Gastrocnemius medialis (tissue), 4 donors: ENCODE results near the gene HLA-DPB1. TPM values are rescaled to one million over a fixed set of nuclear protein-coding genes. Genes with fewer than 3 reads are reported as not detected.

ENCODE experiments used
- ATAC-seq, 2 donors: fragments of 150-250 bp; one replicate each; pipeline ENCODE4 v1.9.1; 2016
- DNase-seq, 2 donors: peaks; one replicate each; pipeline ENCODE4 v3.0.0-alpha.2; 2019
- H3K27ac ChIP-seq, 4 donors: fragments of 200-600 bp; sonication (generic); 1 replicate in 1 of 4; 2 replicates in 3 of 4; pipeline ENCODE4 v1.5.1; 2016 to 2018; ENCODE audit warnings: mild to moderate bottlenecking in 2 of 4, moderate library complexity in 1 of 4
- H3K27me3 ChIP-seq, 3 donors: fragments of 200-600 bp; sonication (generic) in 2 of 3; 1 replicate in 1 of 3; 2 replicates in 2 of 3; pipeline versions ENCODE4 v1.5.1 to v1.6.0; 2016 to 2019; ENCODE audit warnings: mild to moderate bottlenecking in 1 of 3, moderate library complexity in 1 of 3
- H3K36me3 ChIP-seq, 2 donors: fragments of 200-600 bp; sonication (generic) in 1 of 2; one replicate each; pipeline ENCODE4 v1.5.1; 2017 to 2018
- H3K4me1 ChIP-seq, 2 donors: fragments of 200-600 bp; sonication (generic) in 1 of 2; one replicate each; pipeline ENCODE4 v1.5.1; 2016 to 2017; ENCODE audit warnings: mild to moderate bottlenecking in 2 of 2
- H3K4me3 ChIP-seq, 4 donors: fragments of 200-600 bp; sonication (generic) in 3 of 4; 1 replicate in 1 of 4; 2 replicates in 3 of 4; pipeline ENCODE4 v1.5.1; 2016 to 2019; ENCODE audit warnings: mild to moderate bottlenecking in 2 of 4
- H3K9me3 ChIP-seq, 3 donors: fragments of 200-600 bp; sonication (generic) in 2 of 3; 1 replicate in 1 of 3; 2 replicates in 2 of 3; pipeline ENCODE4 v1.5.1; 2016 to 2019
- CTCF ChIP-seq, 5 experiments: fragments of 450-650 bp in 3 of 5; fragments of 200-600 bp in 2 of 5; sonication (generic) in 2 of 5; IDR thresholded peaks in 4 of 5; conservative IDR thresholded peaks in 1 of 5; 1 replicate in 4 of 5; 2 replicates in 1 of 5; pipeline ENCODE4 v1.5.1; 2016 to 2019; ENCODE audit warnings: antibody characterized with exemption in 5 of 5, mild to moderate bottlenecking in 3 of 5, moderate library complexity in 3 of 5
- POLR2A ChIP-seq, 2 donors: fragments of 450-650 bp; IDR thresholded peaks; one replicate each; pipeline ENCODE4 v1.6.1; 2017; ENCODE audit warnings: antibody characterized with exemption in 2 of 2, mild to moderate bottlenecking in 2 of 2, moderate library complexity in 2 of 2
- in situ Hi-C, 4 donors: fragments of 200-750 bp; cut with MboI; loops; one replicate each; pipeline versions ENCODE4 v1.15.0 to v1.8.0; 2017; ENCODE audit warnings: low sequenced_read_pairs in 4 of 4
- intact Hi-C: fragments of 100-400 bp; cut with DNase I; formaldehyde crosslinking; loops from one replicate; pipeline ENCODE4 v1.15.1; 2023; ENCODE audit warnings: low total_unique reads
- total RNA-seq, 4 donors: library from RNA; depleted of rRNA; stranded (reverse); fragments of >200 nt; gene quantifications; one replicate each; pipeline versions ENCODE4 v1.1.0 to v1.2.3, GENCODE V29; 2016

HLA-DPB1 gene
- total RNA-seq, 4 donors from 2014 or later, result 16.7 to 52.1 (median 23.5) TPM

- no peak overlapping the region for H3K4me3 ChIP-seq
- intact Hi-C loops (no loop called here), in situ Hi-C loops (loop anchor here in 2 of 4 donors (5.0 to 10.0 kb wide), 2 partner anchors 65 to 68 kb away; no protein-coding TSS in a partner anchor)
- ATAC-seq (peak in 1 of 2 donors; percentile 66), DNase-seq (no peak)
- no peaks in the 10 kb centered on the region for H3K36me3 ChIP-seq
- TF ChIP-seq POLR2A (IDR thresholded peaks at IDR 0.05), result no peak
- peak in 4 of 5 experiments; percentile 18 to 72 (median 54) for TF ChIP-seq CTCF (IDR thresholded peaks at IDR 0.05 in 4 of 5, conservative IDR thresholded peaks at IDR 0.05 in 1 of 5)
- H3K4me1 ChIP-seq, result peaks cover 0 to 5% of the 10 kb centered on the region in 2 donors
- H3K27me3 ChIP-seq, result peaks cover 2 to 14% (median 6%) of the 10 kb centered on the region in 3 donors
- no peak overlapping the region for H3K27ac ChIP-seq
- no peaks in the 10 kb centered on the region for H3K9me3 ChIP-seq
Observed at GRCh38 chr6:33082702-33083101, 6.9 kb downstream of the HLA-DPB1 start.

GRCh38 chr6:33085627-33086026 is 9.8 kb downstream of the HLA-DPB1 start:
- Histone ChIP-seq H3K36me3 (no peaks in the 10 kb centered on the region), H3K27ac (no peak overlapping the region), H3K27me3 (no peaks in the 10 kb centered on the region), H3K9me3 (no peaks in the 10 kb centered on the region), H3K4me3 (no peak overlapping the region), H3K4me1 (peaks cover 0 to 5% of the 10 kb centered on the region in 2 donors)
- intact Hi-C loops (no loop called here), in situ Hi-C loops (loop anchor here in 1 of 4 donors (10.0 kb wide), 1 partner anchor 71 kb away; no protein-coding TSS in a partner anchor)
- ATAC-seq (no peak), DNase-seq (no peak)
- TF ChIP-seq POLR2A (IDR thresholded peaks at IDR 0.05) (no peak), CTCF (IDR thresholded peaks at IDR 0.05 in 4 of 5, conservative IDR thresholded peaks at IDR 0.05 in 1 of 5) (no peak)

GRCh38 chr6:33088258-33088930 is 12.6 kb downstream of the HLA-DPB1 start:
- H3K4me3 ChIP-seq, result no peak overlapping the region
- H3K27me3 ChIP-seq, result no peaks in the 10 kb centered on the region
- no peaks in the 10 kb centered on the region for H3K4me1 ChIP-seq
- no peak overlapping the region for H3K27ac ChIP-seq
- intact Hi-C loops (no loop called here), in situ Hi-C loops (loop anchor here in 1 of 4 donors (10.0 kb wide), 1 partner anchor 74 kb away; no protein-coding TSS in a partner anchor)
- DNase-seq (no peak), ATAC-seq (no peak)
- TF ChIP-seq POLR2A (IDR thresholded peaks at IDR 0.05) (no peak), CTCF (IDR thresholded peaks at IDR 0.05 in 4 of 5, conservative IDR thresholded peaks at IDR 0.05 in 1 of 5) (no peak)
- no peaks in the 10 kb centered on the region for H3K36me3 ChIP-seq
- no peaks in the 10 kb centered on the region for H3K9me3 ChIP-seq

- intact Hi-C loops, result no loop called here
- ATAC-seq (no peak), DNase-seq (no peak)
- Histone ChIP-seq H3K36me3 (no peaks in the 10 kb centered on the region), H3K27ac (no peak overlapping the region), H3K9me3 (no peaks in the 10 kb centered on the region), H3K4me3 (no peak overlapping the region), H3K27me3 (no peaks in the 10 kb centered on the region), H3K4me1 (no peaks in the 10 kb centered on the region)
- in situ Hi-C loops, result loop anchor here in 1 of 4 donors (10.0 kb wide), 1 partner anchor 74 kb away; no protein-coding TSS in a partner anchor
- TF ChIP-seq POLR2A (IDR thresholded peaks at IDR 0.05) (no peak), CTCF (IDR thresholded peaks at IDR 0.05 in 4 of 5, conservative IDR thresholded peaks at IDR 0.05 in 1 of 5) (no peak)
Observed at GRCh38 chr6:33088931-33089620, 13.3 kb downstream of the HLA-DPB1 start.
